IMR-90 (cell line): ENCODE results near the gene PLXNC1.

Experiments
- CTCF ChIP-seq: conservative IDR thresholded peaks from 2 replicates; pipeline ENCODE4 v1.5.1; 2012; ENCODE audit warnings: mild to moderate bottlenecking, low read depth, low read length, improper control_type of control experiment
- MAFK ChIP-seq: IDR thresholded peaks from 2 replicates; pipeline ENCODE4 v1.6.1; 2012; ENCODE audit warnings: low read depth, low read length, improper control_type of control experiment
- MXI1 ChIP-seq: IDR thresholded peaks from 2 replicates; pipeline ENCODE4 v1.6.1; 2012; ENCODE audit warnings: low read depth, mild to moderate bottlenecking, low read length, moderate library complexity, borderline replicate concordance
- POLR2A ChIP-seq: IDR thresholded peaks from 2 replicates; pipeline ENCODE4 v1.6.1; 2012; ENCODE audit warnings: mild to moderate bottlenecking, low read depth, low read length
- RAD21 ChIP-seq: IDR thresholded peaks from 2 replicates; pipeline ENCODE4 v1.6.1; 2012; ENCODE audit warnings: low read length, improper control_type of control experiment
- RFX5 ChIP-seq: IDR thresholded peaks from 2 replicates; pipeline ENCODE4 v1.8.0; 2012; ENCODE audit warnings: low read depth, mild to moderate bottlenecking, low read length, moderate library complexity

- no peak for TF ChIP-seq MXI1
- TF ChIP-seq CTCF = no peak
- no peak for TF ChIP-seq POLR2A
- TF ChIP-seq RFX5 = no peak
- TF ChIP-seq RAD21 = no peak
- TF ChIP-seq MAFK = no peak
Observed at GRCh38 chr12:94265539-94265938, 117.2 kb downstream of the PLXNC1 start.
